Naive thymus-derived CD8-positive, alpha-beta T cell (primary cell): Measurements from ENCODE around the gene OPN1MW3. TPM values are rescaled to one million over a fixed set of nuclear protein-coding genes. Genes with fewer than 3 reads are reported as not detected.
A peak's percentile ranks its signal among the peaks of the same experiment; 100 is the strongest.
"Not testable (repeated sequence)": the region's sequence is repeated elsewhere in the genome, so short reads cannot be mapped to it uniquely, and the experiment has no call there.

ENCODE experiments used
- ATAC-seq, 2 donors: fragments of 150-1000 bp; cut with Tn5 transposase in 1 of 2; sonication (Bioruptor Pico), chemical (Tn5 transposase) in 1 of 2; 1 replicate in 1 of 2; 2 replicates in 1 of 2; pipeline ENCODE4 v1.10.0; 2021; ENCODE audit warnings: mild to moderate bottlenecking in 2 of 2, moderate library complexity in 2 of 2
- POLR2A ChIA-PET: fragments of 350-600 bp; sonication (Branson Sonifier 250); formaldehyde crosslinking; loops from one replicate; lab custom pipeline; 2021; ENCODE audit warnings: antibody characterized with exemption; lab: Charles Lee
- DNase-seq, 10 donors: peaks; one replicate each; pipeline versions ENCODE4 v3.0.0 to v3.0.0-alpha.2; 2020 to 2022
- H3K27ac Mint-ChIP-seq, 10 donors: one replicate each; pipeline ENCODE4 v1.8.0; 2020 to 2022; ENCODE audit warnings: mild to moderate bottlenecking in 10 of 10, mixed read lengths in 10 of 10, moderate library complexity in 4 of 10, inconsistent platforms in 1 of 10
- H3K27me3 Mint-ChIP-seq, 5 donors: one replicate each; pipeline ENCODE4 v1.8.0; 2021 to 2022; ENCODE audit warnings: mixed read lengths in 5 of 5
- H3K36me3 Mint-ChIP-seq, 3 donors: one replicate each; pipeline ENCODE4 v1.8.0; 2020 to 2022; ENCODE audit warnings: mixed read lengths in 3 of 3, mild to moderate bottlenecking in 2 of 3, inconsistent platforms in 1 of 3
- H3K4me1 Mint-ChIP-seq, 4 donors: one replicate each; pipeline ENCODE4 v1.8.0; 2021 to 2022; ENCODE audit warnings: mixed read lengths in 4 of 4
- H3K4me3 Mint-ChIP-seq, 10 donors: one replicate each; pipeline ENCODE4 v1.8.0; 2020 to 2022; ENCODE audit warnings: mild to moderate bottlenecking in 10 of 10, mixed read lengths in 10 of 10, moderate library complexity in 6 of 10, inconsistent platforms in 1 of 10
- H3K9me3 Mint-ChIP-seq, 9 donors: one replicate each; pipeline ENCODE4 v1.8.0; 2020 to 2022; ENCODE audit warnings: mixed read lengths in 9 of 9, mild to moderate bottlenecking in 3 of 9, inconsistent platforms in 1 of 9, moderate library complexity in 1 of 9
- polyA plus RNA-seq, 3 donors: library from polyadenylated mRNA; unstranded; fragments of 300-500 nt; fragmentation: Illumina TruSeq; gene quantifications; one replicate each; pipeline ENCODE4 v1.2.3, GENCODE V29; 2021
- total RNA-seq, 8 experiments: library from RNA in 2 of 8; stranded (reverse) in 2 of 8; gene quantifications; one replicate each; pipeline ENCODE4 v1.2.3 and lab custom pipeline; 2021 to 2026

The OPN1MW3 gene
- total RNA-seq (not detected), polyA plus RNA-seq (not detected), total RNA-seq (lab: John Stamatoyannopoulos, UW) (0 reads per million in 6 experiments)

GRCh38 chrX:154257282-154257681 is at the start of gene OPN1MW3:
Gene OPN1MW3 (plus strand): TSS chrX:154257582. CDS start chrX:154257620, 38 bp downstream.
- ATAC-seq, POLR2A ChIA-PET, H3K4me1 Mint-ChIP-seq, DNase-seq, H3K4me3 Mint-ChIP-seq, H3K27ac Mint-ChIP-seq, H3K36me3 Mint-ChIP-seq, H3K27me3 Mint-ChIP-seq, H3K9me3 Mint-ChIP-seq: not testable (repeated sequence)

GRCh38 chrX:154209670-154210418 is 47.5 kb upstream of the OPN1MW3 start:
- DNase-seq, H3K27me3 Mint-ChIP-seq, H3K36me3 Mint-ChIP-seq, H3K9me3 Mint-ChIP-seq, H3K4me1 Mint-ChIP-seq, H3K27ac Mint-ChIP-seq, H3K4me3 Mint-ChIP-seq, POLR2A ChIA-PET: not testable (repeated sequence)
- ATAC-seq = peak; percentile 97 to 98

- H3K9me3 Mint-ChIP-seq, ATAC-seq, H3K4me1 Mint-ChIP-seq, H3K4me3 Mint-ChIP-seq, POLR2A ChIA-PET, H3K36me3 Mint-ChIP-seq, H3K27me3 Mint-ChIP-seq, DNase-seq: not testable (repeated sequence)
- peak overlapping the region in 1 of 10 donors; percentile 68 for H3K27ac Mint-ChIP-seq
Observed at GRCh38 chrX:154211057-154211456, 46.3 kb upstream of the OPN1MW3 start.

- H3K27me3 Mint-ChIP-seq, H3K4me1 Mint-ChIP-seq, H3K9me3 Mint-ChIP-seq, H3K27ac Mint-ChIP-seq, H3K4me3 Mint-ChIP-seq, POLR2A ChIA-PET, DNase-seq, H3K36me3 Mint-ChIP-seq, ATAC-seq: not testable (repeated sequence)
Observed at GRCh38 chrX:154211499-154211898, 45.9 kb upstream of the OPN1MW3 start.

GRCh38 chrX:154219456-154219855 is 37.9 kb upstream of the OPN1MW3 start, which contains the start of gene OPN1MW2:
Gene OPN1MW2 (plus strand): TSS chrX:154219756. CDS start chrX:154219816, 60 bp downstream.
- DNase-seq, H3K4me1 Mint-ChIP-seq, H3K36me3 Mint-ChIP-seq, H3K9me3 Mint-ChIP-seq, H3K4me3 Mint-ChIP-seq, ATAC-seq, POLR2A ChIA-PET, H3K27ac Mint-ChIP-seq, H3K27me3 Mint-ChIP-seq: not testable (repeated sequence)

- H3K27me3 Mint-ChIP-seq, ATAC-seq, H3K4me3 Mint-ChIP-seq, H3K9me3 Mint-ChIP-seq, POLR2A ChIA-PET, H3K27ac Mint-ChIP-seq, H3K4me1 Mint-ChIP-seq, H3K36me3 Mint-ChIP-seq, DNase-seq: not testable (repeated sequence)
Observed at GRCh38 chrX:154225292-154225691, 32.1 kb upstream of the OPN1MW3 start.

- H3K4me3 Mint-ChIP-seq, POLR2A ChIA-PET, H3K36me3 Mint-ChIP-seq, H3K9me3 Mint-ChIP-seq, DNase-seq, H3K27me3 Mint-ChIP-seq, H3K4me1 Mint-ChIP-seq, H3K27ac Mint-ChIP-seq, ATAC-seq: not testable (repeated sequence)
Observed at GRCh38 chrX:154226706-154227105, 30.7 kb upstream of the OPN1MW3 start.

- DNase-seq, POLR2A ChIA-PET, H3K4me3 Mint-ChIP-seq, ATAC-seq, H3K4me1 Mint-ChIP-seq, H3K27me3 Mint-ChIP-seq, H3K9me3 Mint-ChIP-seq, H3K27ac Mint-ChIP-seq, H3K36me3 Mint-ChIP-seq: not testable (repeated sequence)
Observed at GRCh38 chrX:154231443-154231842, 25.9 kb upstream of the OPN1MW3 start.

- H3K36me3 Mint-ChIP-seq, ATAC-seq, H3K9me3 Mint-ChIP-seq, H3K27ac Mint-ChIP-seq, H3K4me1 Mint-ChIP-seq, DNase-seq, H3K4me3 Mint-ChIP-seq, H3K27me3 Mint-ChIP-seq, POLR2A ChIA-PET: not testable (repeated sequence)
Observed at GRCh38 chrX:154233620-154234019, 23.8 kb upstream of the OPN1MW3 start.

- H3K4me1 Mint-ChIP-seq = not testable (repeated sequence)
- POLR2A ChIA-PET = interaction anchor here (0.7 kb wide), 1 partner anchor 141 kb away, joined by 3 read pairs; no protein-coding TSS in a partner anchor
Observed at GRCh38 chrX:154238939-154239559, 18.3 kb upstream of the OPN1MW3 start.

GRCh38 chrX:154239982-154240503 is 17.3 kb upstream of the OPN1MW3 start:
- peak overlapping the region in 1 of 10 donors; percentile 61 for H3K27ac Mint-ChIP-seq
- POLR2A ChIA-PET, H3K27me3 Mint-ChIP-seq, H3K4me3 Mint-ChIP-seq, ATAC-seq, H3K4me1 Mint-ChIP-seq, H3K9me3 Mint-ChIP-seq, DNase-seq, H3K36me3 Mint-ChIP-seq: not testable (repeated sequence)

More at GRCh38 chrX:154238939-154239559, 18.3 kb upstream of the OPN1MW3 start:
- not testable (repeated sequence) for DNase-seq, H3K9me3 Mint-ChIP-seq, H3K36me3 Mint-ChIP-seq, H3K4me3 Mint-ChIP-seq, ATAC-seq, H3K27ac Mint-ChIP-seq, H3K27me3 Mint-ChIP-seq

GRCh38 chrX:154247377-154248045 is 9.9 kb upstream of the OPN1MW3 start:
- H3K36me3 Mint-ChIP-seq, POLR2A ChIA-PET, H3K4me1 Mint-ChIP-seq, H3K9me3 Mint-ChIP-seq, H3K27me3 Mint-ChIP-seq: not testable (repeated sequence)
- H3K4me3 Mint-ChIP-seq = peak overlapping the region in 1 of 10 donors; percentile 47
- peak overlapping the region in 2 of 10 donors; percentile 34 to 38 for H3K27ac Mint-ChIP-seq
- ATAC-seq (peak; percentile 96 to 98), DNase-seq (peak in 2 of 10 donors; percentile 5 to 16)

- ATAC-seq = peak in 1 of 2 donors; percentile 7
- H3K27ac Mint-ChIP-seq = peak overlapping the region in 1 of 10 donors; percentile 34
- H3K4me3 Mint-ChIP-seq = peak overlapping the region in 1 of 10 donors; percentile 47
- DNase-seq, H3K4me1 Mint-ChIP-seq, H3K9me3 Mint-ChIP-seq, POLR2A ChIA-PET, H3K27me3 Mint-ChIP-seq, H3K36me3 Mint-ChIP-seq: not testable (repeated sequence)
Observed at GRCh38 chrX:154248076-154248475, 9.3 kb upstream of the OPN1MW3 start.
